ENCODE data around the gene RXFP1.
"Not testable (repeated sequence)": the region's sequence is repeated elsewhere in the genome, so short reads cannot be mapped to it uniquely, and the experiment has no call there.

Gene RXFP1

DNA sequence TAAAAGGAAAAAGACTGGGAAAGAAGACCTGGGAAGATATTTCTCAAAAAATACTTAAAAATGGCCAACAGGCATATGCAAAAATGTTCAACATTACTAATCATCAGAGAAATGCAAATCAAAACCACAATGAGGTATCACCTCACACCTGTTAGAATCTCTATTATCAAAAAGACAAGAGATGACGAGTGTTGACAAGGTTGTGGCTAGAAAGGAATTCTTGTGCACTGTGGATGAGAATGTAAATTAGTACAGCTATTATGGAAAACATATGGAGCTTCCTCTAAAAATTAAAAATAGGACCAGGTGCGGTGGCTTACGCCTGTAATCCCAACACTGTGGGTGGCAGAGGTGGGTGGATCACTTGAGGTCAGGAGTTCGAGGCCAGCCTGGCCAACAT lies 100.0 kb downstream of the RXFP1 start:
- DNase-seq = no peak

DNA sequence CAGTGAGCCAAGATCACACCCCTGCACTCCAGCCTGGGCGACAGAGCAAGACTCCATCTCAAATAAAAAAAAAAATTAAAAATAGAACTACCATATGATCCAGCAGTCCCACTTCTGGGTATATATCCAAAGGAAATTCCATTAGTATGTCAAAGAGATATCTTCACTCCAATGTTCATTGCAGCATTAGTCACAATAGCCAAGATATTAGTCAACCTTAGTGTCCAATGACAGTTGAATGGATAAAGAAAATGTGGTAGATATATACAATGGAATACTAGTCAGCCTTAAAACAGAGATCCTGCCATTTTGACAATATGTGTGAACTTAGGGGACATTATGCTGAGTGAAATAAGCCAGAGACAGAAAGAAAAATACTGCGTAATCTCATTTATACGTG lies 100.6 kb downstream of the RXFP1 start:
- DNase-seq = no peak

DNA sequence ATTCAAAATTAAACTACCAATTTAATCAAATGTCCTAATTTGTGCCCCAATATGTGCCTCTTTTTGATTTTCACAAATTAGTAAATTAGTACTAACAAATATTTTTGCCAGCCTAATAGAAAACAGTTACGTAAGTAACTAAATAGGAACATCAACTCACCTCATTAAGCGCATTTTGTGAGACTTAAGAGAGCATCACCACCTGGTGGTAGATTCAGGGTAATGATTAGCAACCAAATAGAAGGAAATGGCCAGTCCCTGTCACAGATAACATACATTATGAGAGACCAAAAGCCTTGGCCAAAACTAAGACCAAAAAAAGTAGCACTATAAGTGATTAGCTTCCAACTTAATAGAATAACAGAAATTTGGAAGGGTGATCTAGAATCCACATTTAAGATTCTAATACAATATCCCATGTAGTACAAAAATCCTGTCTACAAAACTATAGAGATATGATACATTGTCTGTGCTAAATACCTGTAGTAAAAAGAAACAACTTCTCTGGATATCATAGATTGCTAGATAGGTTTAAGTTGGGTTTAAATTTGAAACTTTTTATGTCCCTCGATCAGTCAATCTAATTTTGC lies 103.3 kb downstream of the RXFP1 start:
- DNase-seq = peak in 1 of 2 donors; percentile 38

DNA sequence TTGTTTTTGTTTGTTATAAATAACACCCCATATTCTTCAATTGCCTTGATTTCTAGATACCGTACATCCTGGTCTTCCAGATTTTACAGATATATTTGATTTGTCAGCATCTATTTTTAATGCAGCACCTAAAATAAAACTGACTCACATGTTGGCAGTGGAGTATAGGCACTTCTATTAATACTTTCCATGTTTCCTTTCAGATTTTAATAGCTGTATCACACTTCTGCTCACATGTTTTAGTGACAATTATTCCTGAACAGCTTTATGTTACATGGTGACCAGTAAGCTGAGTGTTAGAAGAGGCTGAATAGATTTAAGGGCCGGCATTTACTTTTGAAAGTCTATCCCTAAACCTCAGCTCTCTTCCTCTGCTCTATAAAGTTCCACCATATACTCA lies 103.9 kb downstream of the RXFP1 start:
- no peak for DNase-seq

DNA sequence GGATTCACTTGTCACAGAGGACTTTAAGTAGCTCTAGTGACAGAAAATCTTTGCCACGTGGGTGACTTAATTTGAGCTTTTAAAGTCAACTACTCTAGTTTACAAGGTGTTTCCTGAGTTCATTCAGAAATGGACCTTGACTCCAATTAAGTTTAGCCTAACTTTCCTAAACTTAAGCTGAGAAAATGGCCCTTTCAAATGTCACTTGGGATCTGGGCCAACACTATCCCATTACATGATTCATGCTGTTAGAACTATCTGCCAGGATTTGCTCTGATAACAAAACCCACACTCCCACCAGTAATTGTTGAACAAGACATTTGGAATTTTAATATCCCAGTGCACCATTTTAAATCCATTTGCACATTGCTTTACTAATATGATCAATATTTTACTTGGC lies 109.2 kb downstream of the RXFP1 start:
- DNase-seq = no peak

DNA sequence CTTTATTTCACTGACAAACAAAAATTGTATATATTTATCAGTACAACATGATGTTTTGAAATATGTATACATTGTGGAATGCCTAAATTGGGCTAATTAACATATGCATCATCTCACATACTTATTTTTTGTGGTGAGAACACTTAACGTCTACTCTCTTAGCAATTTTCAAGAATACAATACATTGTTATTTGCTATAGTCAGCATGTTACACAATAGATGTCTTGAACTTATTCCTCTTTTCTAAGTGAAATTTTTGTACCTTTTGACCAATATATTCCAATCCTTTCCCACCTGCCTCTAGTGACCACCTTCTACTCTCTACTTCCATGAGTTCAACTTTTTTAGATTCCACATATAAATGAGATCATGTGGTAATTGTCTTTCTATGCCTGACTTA lies 114.9 kb downstream of the RXFP1 start:
- DNase-seq = no peak

DNA sequence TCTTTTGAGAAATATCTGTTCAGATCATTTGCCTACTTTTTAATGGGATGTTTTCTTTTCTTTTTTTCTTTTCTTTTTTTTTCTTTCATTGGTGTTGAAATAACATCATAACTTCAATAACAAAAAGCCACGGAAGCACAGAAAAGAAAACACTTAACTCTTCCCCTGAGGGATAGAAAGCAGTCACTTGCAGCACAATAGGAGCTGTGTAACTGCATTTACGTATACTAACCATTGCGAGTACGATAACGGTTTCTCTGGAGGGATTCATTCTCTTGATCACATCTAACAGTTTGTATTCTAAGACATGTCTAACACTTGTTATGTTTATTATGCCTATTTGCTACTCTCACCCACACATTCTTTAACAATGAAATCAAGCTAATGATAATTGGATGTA lies 122.7 kb downstream of the RXFP1 start:
- DNase-seq = no peak

DNA sequence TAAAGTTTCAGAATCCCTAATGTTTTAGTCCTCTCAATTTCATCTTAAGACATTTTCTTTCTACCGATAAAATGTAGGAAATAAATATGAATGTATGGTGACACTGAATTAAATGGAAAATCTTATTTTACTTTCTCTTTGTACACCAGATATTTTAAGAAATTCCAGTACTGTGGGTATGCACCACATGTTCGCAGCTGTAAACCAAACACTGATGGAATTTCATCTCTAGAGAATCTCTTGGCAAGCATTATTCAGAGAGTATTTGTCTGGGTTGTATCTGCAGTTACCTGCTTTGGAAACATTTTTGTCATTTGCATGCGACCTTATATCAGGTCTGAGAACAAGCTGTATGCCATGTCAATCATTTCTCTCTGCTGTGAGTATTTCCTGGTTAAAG lies 123.1 kb downstream of the RXFP1 start:
- no peak for DNase-seq

DNA sequence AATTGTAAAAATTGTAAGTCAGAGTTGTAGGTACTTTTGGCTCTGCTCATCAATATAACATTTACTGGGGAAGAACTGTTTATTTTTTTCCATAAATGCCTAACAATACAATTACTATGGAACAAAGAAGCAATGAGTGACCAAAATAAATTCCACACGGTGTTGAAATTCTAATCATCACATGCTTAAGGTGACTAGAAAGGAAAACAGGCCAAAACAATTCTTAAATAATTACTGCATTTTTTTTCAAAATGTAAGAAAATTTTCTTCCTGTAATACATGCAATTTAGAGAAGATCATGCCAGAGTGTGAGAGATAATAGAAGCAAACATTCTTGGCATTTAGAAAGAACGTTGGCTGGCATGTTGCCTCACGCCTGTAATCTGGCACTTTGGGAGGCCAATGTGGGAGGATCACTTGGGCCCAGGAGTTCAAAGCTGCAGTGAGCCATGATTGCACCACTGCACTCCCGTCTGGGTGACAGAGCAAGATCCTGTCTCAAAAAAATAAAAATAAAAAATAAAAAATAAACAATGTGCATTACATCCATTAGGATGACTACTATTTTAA lies 127.5 kb downstream of the RXFP1 start:
- no peak for DNase-seq

DNA sequence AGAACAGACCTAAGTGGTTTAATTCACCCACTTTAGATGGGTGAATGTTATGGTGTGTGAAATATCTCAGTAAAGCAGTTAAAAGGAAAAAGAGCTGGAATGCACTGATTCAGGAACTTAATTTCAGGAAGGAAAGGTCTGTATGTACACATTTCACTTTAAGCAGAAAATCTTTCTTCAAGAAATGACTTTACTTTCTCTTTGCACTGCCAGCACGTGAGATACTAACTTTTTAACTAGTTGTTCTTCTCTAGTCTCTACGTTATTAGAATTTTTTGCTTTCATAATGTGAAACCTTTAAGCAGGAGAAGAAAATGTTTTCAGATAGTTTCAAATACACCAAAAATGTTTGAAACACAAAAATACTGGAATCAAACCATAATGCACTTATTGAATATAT lies 131.2 kb downstream of the RXFP1 start:
- DNase-seq = no peak

DNA sequence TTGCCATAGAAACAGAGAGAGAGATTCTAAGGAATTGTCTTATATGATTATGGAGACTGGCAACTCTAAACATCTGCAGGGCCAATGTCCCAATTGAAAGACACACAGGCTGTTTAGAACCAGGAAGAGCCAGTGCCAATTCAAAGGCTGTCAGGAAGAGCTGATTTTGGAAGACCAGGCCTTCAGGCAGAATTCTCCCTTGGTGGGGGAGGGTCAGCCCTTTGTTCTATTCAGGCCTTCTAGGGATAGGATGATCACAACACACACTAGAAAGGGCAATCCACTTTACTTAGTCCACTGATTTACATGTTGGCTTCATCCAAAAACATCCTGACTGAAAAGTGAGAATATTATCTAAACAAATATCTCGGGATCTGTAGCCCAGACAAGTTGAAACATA lies 134.8 kb downstream of the RXFP1 start:
- no peak for DNase-seq

DNA sequence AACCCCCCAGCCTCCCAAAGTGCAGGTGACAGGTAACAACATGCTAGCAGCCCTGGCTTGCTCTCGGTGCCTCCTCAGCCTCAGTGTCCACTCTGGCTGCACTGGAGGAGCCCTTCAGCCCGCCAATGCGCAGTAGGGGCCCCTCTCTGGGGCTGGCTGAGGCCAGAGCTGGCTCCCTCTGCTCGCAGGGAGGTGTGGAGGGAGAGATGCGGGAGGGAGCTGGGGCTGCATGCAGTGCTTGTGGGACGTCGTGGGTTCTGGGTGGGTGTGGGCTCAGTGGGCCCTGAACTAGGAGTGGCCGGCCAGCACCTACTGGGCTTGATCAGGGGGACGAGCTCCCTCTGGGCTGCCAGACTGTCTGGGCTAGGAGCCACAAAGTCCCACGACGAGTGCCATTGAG lies 135.6 kb downstream of the RXFP1 start:
- DNase-seq = no peak

DNA sequence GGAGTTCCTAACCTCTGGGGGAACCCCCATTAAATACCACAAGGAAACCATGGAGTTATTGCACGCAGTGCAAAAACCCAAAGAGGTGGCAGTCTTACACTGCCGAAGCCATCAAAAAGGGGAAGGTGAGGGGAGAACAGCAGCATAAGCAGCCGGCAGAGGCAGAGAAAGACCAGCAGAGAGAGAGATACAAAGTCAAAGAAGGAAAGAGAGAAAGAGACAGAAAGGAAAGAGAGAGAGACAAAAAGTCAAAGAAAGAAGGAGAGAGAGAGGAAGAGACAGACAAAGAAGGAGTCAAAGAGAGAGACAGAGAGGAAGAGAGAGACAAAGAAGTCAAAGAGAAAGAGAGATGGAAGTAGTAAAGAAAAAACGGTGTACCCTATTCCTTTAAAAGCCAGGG lies 141.6 kb downstream of the RXFP1 start:
- DNase-seq = not testable (repeated sequence)

DNA sequence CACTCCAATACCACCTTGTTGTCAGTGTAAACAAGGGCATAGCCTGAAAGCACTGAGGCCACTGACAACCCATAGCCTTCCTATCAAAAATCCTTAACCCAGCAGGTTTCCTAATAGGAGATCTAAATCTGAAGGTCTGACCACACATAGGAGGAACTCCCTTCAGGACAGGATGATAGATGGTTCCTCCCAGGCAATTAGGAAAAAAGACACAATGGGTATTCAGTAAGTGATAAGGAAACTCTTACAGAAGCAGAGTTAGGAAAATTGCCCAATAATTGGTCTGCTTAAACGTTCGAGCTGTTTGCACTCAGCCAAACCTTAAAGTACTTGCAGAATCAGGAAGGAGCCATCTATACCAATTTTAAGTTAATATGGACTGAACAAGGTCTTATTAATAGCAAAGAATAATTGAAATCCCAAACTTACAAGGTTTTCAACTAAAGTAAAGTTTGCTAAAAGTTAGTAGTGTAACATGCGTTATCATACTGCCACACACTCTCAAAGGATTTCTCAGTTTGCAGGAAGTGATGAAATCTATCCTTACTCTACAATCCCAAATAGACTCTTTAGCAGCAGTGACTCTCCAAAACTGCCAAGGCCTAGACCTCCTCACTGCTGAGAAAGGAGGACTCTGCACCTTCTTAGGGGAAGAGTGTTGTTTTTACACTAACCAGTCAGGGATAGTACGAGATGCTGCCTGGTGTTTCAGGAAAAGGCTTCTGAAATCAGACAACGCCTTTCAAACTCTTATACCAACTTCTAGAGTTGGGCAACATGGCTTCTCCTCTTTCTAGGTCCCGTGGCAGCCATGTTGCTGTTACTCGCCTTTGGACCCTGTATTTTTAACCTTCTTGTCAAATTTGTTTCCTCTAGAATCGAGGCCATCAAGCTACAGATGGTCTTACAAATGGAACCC lies 142.3 kb downstream of the RXFP1 start:
- DNase-seq = not testable (repeated sequence)

DNA sequence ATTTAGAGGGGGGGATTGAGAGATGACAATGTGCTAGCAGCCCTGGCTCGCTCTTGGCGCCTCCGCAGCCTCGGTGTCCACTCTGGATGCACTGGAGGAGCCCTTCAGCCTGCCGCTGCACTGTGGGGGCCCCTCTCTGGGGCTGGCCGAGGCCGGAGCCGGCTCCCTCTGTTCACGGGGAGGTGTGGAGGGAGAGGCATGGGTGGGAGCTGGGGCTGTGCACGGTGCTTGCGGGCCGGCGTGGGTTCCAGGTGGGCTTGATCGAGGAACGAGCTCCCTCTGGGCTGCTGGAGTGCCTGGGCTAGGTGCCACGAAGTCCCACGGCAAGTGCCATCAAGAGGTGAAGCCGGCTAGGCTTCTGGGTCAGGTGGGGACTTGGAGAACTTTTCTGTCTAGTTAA lies 143.1 kb downstream of the RXFP1 start:
- DNase-seq = no peak

DNA sequence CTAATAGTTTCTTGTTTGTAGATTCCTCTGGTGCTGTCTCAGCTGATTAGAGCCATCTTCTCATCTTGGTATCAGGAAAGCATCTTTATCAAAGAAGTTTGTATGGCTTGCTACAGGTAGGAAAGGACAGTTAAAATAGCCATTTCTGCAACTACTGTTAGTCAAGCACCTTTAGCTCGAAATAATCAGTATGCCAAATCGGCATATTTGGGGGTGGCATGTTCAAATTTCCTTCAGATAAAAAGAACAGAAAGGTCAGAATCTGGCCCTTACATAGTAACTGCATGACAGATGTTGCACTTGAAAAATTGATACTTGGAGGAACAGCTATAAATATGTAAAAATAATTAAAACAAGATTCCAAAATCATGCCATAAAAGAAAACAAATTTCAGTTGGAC lies 145.2 kb downstream of the RXFP1 start:
- DNase-seq = no peak

DNA sequence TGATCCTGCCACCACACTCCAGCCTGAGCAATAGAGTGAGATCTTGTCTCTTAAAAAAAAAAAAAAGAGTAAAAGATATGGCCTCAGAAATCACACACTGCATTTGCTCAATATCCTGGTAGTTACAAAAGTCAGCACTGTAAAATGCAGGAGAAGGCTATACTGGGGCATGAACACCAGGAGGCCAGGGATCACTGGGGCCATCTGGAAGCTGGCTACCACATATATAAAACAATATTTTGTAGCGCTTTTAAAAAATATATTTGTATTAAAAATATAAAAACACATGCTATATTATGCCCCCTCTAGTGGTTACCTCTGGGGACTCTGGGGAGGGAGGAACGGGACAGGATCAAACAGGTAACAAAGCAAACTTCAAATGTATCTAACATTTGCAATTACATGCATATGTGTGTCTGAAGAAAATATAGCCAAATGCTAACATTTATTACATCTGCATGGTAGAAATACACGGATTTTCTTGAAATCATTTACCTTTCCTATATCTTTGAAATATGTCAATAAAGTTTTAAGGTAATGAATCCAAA lies 146.0 kb downstream of the RXFP1 start:
- peak; percentile 3 to 46 for DNase-seq

DNA sequence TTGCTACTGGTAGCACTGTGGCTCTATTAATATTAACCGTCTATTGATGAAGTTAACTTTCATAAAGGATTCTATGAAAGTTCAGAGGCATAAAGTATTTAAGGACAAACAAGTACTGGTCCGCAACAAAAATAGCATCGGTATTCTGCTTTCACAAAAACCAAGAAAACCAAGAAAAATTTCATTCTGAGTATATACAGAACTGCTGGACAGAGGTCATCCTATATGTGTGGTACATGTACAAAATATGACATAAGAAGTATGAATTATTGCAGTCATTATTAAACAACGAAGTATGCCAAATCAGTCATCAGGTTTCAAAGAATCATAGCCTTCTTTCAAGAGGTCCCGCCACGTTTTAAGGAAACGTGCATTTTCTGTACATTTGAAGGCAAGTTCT lies 147.6 kb downstream of the RXFP1 start:
- no peak for DNase-seq

DNA sequence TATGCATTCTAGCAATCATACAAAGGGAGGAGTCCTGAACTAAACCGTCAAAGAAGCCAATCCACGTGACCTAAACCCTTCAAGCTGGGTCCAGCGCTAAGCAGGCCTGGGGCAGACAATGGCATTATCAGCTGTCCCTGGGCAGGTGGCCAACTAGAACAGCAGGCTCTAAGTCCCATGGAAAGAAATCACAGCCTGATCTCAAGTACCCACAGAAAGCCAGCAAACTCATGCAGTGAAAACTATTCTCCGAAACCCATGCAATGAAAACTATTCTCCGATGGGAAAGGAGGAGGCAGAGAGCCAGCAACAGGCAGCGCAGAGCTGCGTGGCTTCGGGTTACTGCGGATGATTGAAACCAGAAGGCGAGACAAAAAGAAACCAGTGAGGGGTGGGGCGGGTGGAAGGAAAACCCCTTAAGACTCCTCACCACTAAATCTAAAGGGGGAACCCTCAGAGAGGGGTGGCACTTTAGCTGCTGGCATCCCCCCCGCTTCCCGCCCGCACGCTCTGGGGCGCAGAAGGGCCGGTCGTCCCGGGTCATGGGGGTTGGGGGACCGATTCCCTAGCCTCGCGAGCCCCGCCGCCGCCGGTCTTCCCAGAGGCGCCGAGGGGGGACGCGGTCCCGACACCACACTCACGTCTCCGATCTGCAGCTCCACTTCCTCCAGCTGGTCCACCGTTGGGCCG lies 149.4 kb downstream of the RXFP1 start:
- peak; percentile 35 to 67 for DNase-seq

DNA sequence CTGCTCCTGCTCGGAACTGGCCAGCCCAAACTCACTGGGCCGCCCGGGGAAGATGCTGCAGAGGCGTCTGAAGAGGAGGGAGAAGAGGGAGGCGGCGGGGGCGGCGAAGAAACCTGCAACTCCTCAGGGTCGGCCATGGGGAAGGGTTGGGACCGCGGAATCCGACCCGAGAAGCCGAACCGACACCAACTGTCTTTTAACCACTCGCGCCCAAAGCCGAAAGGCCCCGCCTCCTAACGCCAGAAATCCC lies 149.9 kb downstream of the RXFP1 start, which contains the start of gene C4orf46:
C4orf46 (minus strand) TSS at position 223 of the 250 bp plus-strand sequence; CDS start at position 137, 86 bp downstream.
- no peak for DNase-seq

DNA sequence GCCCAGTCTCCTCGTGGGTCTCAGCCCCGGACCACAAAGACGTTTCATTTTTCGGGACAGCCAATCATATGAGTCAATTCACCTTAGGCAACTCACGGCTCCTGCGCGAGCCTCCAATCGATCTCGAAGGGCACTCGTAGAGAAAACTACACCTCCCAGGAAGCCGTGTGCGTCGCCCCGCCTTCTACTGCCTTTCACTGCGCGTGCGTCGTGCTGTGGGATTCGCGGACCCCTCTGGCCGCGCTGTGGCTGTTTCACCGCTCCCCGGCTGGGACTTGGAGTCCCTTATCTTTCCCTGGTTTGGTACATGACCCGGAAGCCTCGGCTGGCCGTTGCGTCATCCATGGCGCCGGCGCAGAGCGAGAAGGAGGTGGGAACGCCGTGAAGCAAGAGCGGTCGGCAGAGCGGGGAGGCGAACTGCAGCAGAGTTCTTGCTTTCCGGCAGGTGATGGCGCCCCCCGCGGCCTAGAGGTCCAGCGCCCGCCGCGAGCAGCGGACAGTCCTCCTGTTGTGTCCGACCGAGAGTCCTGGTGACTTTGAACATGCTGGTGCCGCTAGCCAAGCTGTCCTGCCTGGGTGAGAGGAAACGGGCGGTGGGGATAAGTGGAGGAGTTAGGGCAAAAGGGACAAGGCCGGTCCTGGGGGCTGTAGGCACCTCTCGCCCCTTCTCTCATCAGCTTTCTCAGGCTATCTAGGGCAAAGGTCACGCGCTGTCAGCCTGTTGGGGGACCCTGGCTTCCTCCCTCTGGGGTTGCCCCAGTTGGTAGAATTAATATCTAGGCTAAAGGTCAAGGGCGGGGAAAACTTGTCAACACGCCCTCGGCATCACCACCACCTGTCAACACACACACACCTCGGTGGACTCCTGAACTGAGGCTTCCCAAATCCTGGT lies 150.5 kb downstream of the RXFP1 start, which contains the start of gene ETFDH:
ETFDH (plus strand) TSS at position 382 of the 892 bp plus-strand sequence; CDS start at position 543, 161 bp downstream.
- peak; percentile 99 for DNase-seq

DNA sequence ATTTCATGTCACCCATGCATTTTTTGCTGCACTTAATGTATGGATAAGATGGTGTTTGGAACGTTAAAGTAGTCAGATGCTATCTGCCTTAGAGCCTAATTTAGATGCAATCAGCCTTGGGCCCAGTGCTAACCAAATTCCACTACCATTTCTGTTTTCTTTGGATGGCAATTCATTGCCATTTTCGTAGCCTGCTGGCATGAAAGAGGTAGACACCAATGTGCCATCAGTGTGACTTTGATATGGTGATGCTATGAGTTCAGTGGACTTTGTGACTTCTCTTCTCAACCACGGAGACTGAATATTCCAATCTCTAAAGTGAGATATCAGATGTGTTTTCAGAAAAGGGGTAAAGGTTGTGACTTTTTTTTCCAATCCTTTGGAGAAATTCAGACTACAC lies 152.0 kb downstream of the RXFP1 start:
- no peak for DNase-seq
